ENCODE data around the gene HSD17B14. TPM values are rescaled to one million over a fixed set of nuclear protein-coding genes. Genes with fewer than 3 reads are reported as not detected.

HSD17B14 gene
- 11.2 and 11.6 TPM in 2 replicates for total RNA-seq (2021)
- long read RNA-seq, transcript HSD17B14-201 (9 exons, 1,238 nt): major isoform, 16 of 20 reads
- long read RNA-seq, partial matches to known transcripts: 2 of 20 reads
- long read RNA-seq, other reads (novel, unspliced or antisense): 0 of 20 reads

DNA sequence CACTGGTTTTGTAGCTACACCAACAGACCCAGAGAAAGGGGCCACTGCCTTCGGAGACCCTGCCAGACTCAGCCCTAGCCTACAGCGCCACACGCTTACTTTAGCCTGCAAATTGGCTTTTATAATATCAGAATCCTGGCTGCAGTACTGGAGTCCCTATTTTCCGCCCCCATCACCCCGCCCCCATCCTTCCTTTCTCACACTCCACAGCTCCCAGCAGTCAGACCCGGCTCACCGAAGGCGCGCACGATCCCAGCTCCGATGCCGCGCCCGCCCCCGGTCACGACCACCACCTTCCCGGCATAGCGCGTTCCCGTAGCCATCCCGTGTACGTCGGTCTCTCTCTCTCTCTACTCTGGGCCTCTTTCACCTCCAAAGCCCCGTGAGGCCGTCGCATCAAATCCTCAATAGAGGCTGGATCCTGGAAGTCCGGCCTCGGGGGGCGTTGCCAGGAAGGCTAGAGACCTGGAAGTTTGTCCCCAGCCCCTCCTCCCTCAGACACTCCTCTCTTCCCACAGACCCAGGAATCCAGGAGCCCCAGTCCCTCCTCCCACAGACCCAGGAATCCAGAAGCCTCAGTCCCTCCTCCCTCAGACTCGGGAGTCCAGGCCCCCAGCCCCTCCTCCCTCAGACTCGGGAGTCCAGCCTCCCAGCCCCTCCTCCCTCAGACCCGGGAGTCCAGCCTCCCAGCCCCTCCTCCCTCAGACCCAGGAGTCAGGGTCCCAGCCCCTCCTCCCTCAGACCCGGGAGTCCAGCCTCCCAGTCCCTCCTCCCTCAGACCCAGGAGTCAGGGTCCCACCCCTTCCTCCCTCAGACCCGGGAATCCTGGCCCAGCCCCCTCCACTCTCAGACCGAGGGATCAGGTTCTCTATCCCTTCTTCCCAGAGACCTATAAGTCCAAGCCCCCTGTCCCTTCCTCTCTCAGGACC lies at the start of gene HSD17B14:
Gene HSD17B14, minus strand, starts transcription at position 403 of the 929 bp plus-strand sequence. Its CDS starts 80 bp downstream, at position 323.
- peak within 1 kb of the TSS; percentile 82 for H2AFZ ChIP-seq (ENCODE audit: low read length)
- peak; percentile 35; the same call in 1 of the 3 replicates for TF ChIP-seq CTCF (conservative IDR thresholded peaks at IDR 0.05)
- no peak within 1 kb of the TSS for H3T11ph ChIP-seq (ENCODE audit: low read length)
- peak; percentile 95 for DNase-seq
- no peak within 1 kb of the TSS for H2BK120ac ChIP-seq (ENCODE audit: low read depth, low read length, poor library complexity, severe bottlenecking)
- peak within 1 kb of the TSS; percentile 41 for H3K27ac ChIP-seq (ENCODE audit: insufficient read length, low read depth, low read length)
- Mint-ChIP-seq H3K4me3 (peak within 1 kb of the TSS; percentile 78 to 88), H3K9me3 (peaks cover 0 to 2% of the 10 kb centered on the region in 2 experiments; a peak in 1 of 5 replicates), H3K27ac (peak within 1 kb of the TSS; percentile 98 to 99 (median 99); a peak in 6 of 7 replicates), H3K27me3 (ENCODE audit: low read depth) (no peaks in the 10 kb centered on the region), H3K4me1 (peaks cover 15% of the 10 kb centered on the region in 2 experiments), H3K36me3 (ENCODE audit: insufficient read depth in 1 of 3, low read depth in 3 of 3) (peaks cover 10 to 21% (median 14%) of the 10 kb centered on the region in 3 experiments)
- H4K20me1 ChIP-seq (ENCODE audit: control insufficient read depth, insufficient read depth, insufficient read length): no peaks in the 10 kb centered on the region
- H3K4me1 ChIP-seq (ENCODE audit: insufficient read depth, low read length): peaks cover 2% of the 10 kb centered on the region; the same call in 1 of the 2 replicates
- H2BK20ac ChIP-seq (ENCODE audit: low read depth, low read length, poor library complexity, severe bottlenecking): no peak within 1 kb of the TSS
- H3K18ac ChIP-seq (ENCODE audit: insufficient read length, low read depth, low read length): peak within 1 kb of the TSS; percentile 18
- H2AK5ac ChIP-seq (ENCODE audit: insufficient read length, low read length): no peak within 1 kb of the TSS
- H3K56ac ChIP-seq (ENCODE audit: insufficient read length, low read depth, low read length): no peak within 1 kb of the TSS
- H4K8ac ChIP-seq (replicated peaks; ENCODE audit: insufficient read length, low read depth, low read length): no peak within 1 kb of the TSS
- H2BK12ac ChIP-seq (ENCODE audit: insufficient read length, low read depth, low read length): no peak within 1 kb of the TSS
- peaks cover 8% of the 10 kb centered on the region for H3K23me2 ChIP-seq (ENCODE audit: insufficient read length, low read depth, low read length, poor library complexity, severe bottlenecking)
- WGBS (ENCODE audit: extremely low coverage, insufficient read length, low lambda C conversion rate): no CpG with 5 or more reads among the region's 35 CpGs
- no peak within 1 kb of the TSS; the same call in 1 of the 2 replicates for H3K14ac ChIP-seq (ENCODE audit: insufficient read depth, low read length)
- peak within 1 kb of the TSS; percentile 75 for H3K4me2 ChIP-seq (ENCODE audit: insufficient read depth, insufficient read length, low read length)
- H3K27me3 ChIP-seq (ENCODE audit: insufficient read depth, low read length): no peaks in the 10 kb centered on the region
- no peak within 1 kb of the TSS for H4K5ac ChIP-seq (ENCODE audit: insufficient read length, low read depth, low read length)
- H2BK5ac ChIP-seq (ENCODE audit: insufficient read length, low read length): no peak within 1 kb of the TSS
- no peak within 1 kb of the TSS for H4K91ac ChIP-seq (ENCODE audit: insufficient read length, low read depth, low read length)
- peak within 1 kb of the TSS; percentile 31 for H3K9ac ChIP-seq (ENCODE audit: extremely low read depth, insufficient read length, low read length)
- no peak within 1 kb of the TSS for H3K4ac ChIP-seq (ENCODE audit: low read depth, low read length)
- no peaks in the 10 kb centered on the region for H3K9me3 ChIP-seq (ENCODE audit: control insufficient read depth, low read depth, low read length)
- H3K79me1 ChIP-seq (ENCODE audit: insufficient read depth, low read depth, low read length, poor library complexity, severe bottlenecking): no peaks in the 10 kb centered on the region
- no peaks in the 10 kb centered on the region for H3K79me2 ChIP-seq (ENCODE audit: insufficient read depth, low read length)
- H2BK15ac ChIP-seq (ENCODE audit: low read depth, low read length): no peak within 1 kb of the TSS
- no peak within 1 kb of the TSS for H3K23ac ChIP-seq (ENCODE audit: insufficient read length, low read depth, low read length)

Measured in H9 (cell line).